ENCODE data around the gene HHLA2.
A peak's percentile ranks its signal among the peaks of the same experiment; 100 is the strongest.
"Not testable (repeated sequence)": the region's sequence is repeated elsewhere in the genome, so short reads cannot be mapped to it uniquely, and the experiment has no call there.

HHLA2 gene

GRCh38 chr3:108296239-108296638 is at the start of gene HHLA2:
Gene HHLA2, plus strand, starts transcription at chr3:108296548. Its CDS starts 55,266 bp downstream, at chr3:108351814.
- no peak for DNase-seq

GRCh38 chr3:108250626-108251025 is 45.7 kb upstream of the HHLA2 start:
- no peak for DNase-seq

GRCh38 chr3:108251265-108251664 is 45.1 kb upstream of the HHLA2 start:
- DNase-seq: no peak

GRCh38 chr3:108251844-108252243 is 44.5 kb upstream of the HHLA2 start:
- DNase-seq: no peak

GRCh38 chr3:108255131-108255530 is 41.2 kb upstream of the HHLA2 start:
- DNase-seq: no peak

GRCh38 chr3:108264534-108265298 is 31.6 kb upstream of the HHLA2 start:
- DNase-seq: not testable (repeated sequence)

GRCh38 chr3:108268235-108268634 is 28.1 kb upstream of the HHLA2 start:
- DNase-seq: not testable (repeated sequence)

- no peak for DNase-seq
Measured at GRCh38 chr3:108271626-108272025, 24.7 kb upstream of the HHLA2 start.

GRCh38 chr3:108279066-108279465 is 17.3 kb upstream of the HHLA2 start:
- DNase-seq: not testable (repeated sequence)

GRCh38 chr3:108280476-108280875 is 15.9 kb upstream of the HHLA2 start:
- DNase-seq: no peak

GRCh38 chr3:108281670-108282069 is 14.7 kb upstream of the HHLA2 start:
- no peak for DNase-seq

- DNase-seq: no peak
Measured at GRCh38 chr3:108283006-108283405, 13.3 kb upstream of the HHLA2 start.

- DNase-seq: no peak
Measured at GRCh38 chr3:108283989-108284388, 12.4 kb upstream of the HHLA2 start.

GRCh38 chr3:108285176-108285575 is 11.2 kb upstream of the HHLA2 start:
- no peak for DNase-seq

GRCh38 chr3:108287146-108287545 is 9.2 kb upstream of the HHLA2 start:
- DNase-seq: no peak

GRCh38 chr3:108288193-108288592 is 8.2 kb upstream of the HHLA2 start:
- not testable (repeated sequence) for DNase-seq

- DNase-seq: no peak
Measured at GRCh38 chr3:108289159-108289558, 7.2 kb upstream of the HHLA2 start.

GRCh38 chr3:108292450-108292849 is 3.9 kb upstream of the HHLA2 start:
- no peak for DNase-seq

GRCh38 chr3:108292905-108293328 is 3.4 kb upstream of the HHLA2 start:
- DNase-seq: peak; percentile 11

GRCh38 chr3:108293858-108294257 is 2.5 kb upstream of the HHLA2 start:
- DNase-seq: no peak

- no peak for DNase-seq
Measured at GRCh38 chr3:108295421-108296175, 750 bp upstream of the HHLA2 start.

- no peak for DNase-seq
Measured at GRCh38 chr3:108297647-108298046, 1.3 kb downstream of the HHLA2 start.

GRCh38 chr3:108298056-108298455 is 1.7 kb downstream of the HHLA2 start:
- DNase-seq: no peak
